ENCODE data around the gene TMX3. TPM values are rescaled to one million over a fixed set of nuclear protein-coding genes. Genes with fewer than 3 reads are reported as not detected.
A peak's percentile ranks its signal among the peaks of the same experiment; 100 is the strongest.

Gene TMX3
- total and polyA plus RNA-seq, 7 donors: 3.0 to 59.5 (median 40.9) TPM

DNA sequence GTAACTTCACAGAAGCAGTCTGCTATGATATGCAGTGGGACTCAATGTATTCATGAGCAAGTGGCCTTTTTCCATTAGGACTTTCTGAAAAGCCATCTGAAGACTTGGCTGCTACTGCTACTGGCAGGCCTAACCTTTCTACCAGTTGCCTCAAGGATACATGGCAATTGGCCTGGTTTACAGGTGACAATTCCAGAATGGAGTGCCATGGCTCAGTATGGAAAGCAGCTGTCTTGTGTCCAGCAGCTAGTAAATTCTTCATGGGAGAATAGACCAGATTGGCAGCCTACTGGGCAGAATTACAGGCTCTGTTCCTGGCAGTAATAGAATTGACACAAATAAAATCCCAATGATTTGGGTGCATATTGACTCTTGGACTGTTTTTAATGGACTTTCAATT is 12.6 kb upstream of the TMX3 start:
- H3K27ac ChIP-seq: no peak overlapping the region
- no peaks in the 10 kb centered on the region for H3K9me3 ChIP-seq
- intact Hi-C loops (cut with DNase I): no loop called here
- no peaks in the 10 kb centered on the region for H3K27me3 ChIP-seq
- TF ChIP-seq EP300 (IDR thresholded peaks at IDR 0.05) (no peak), CTCF (IDR thresholded peaks at IDR 0.05) (no peak), POLR2A (IDR thresholded peaks at IDR 0.05) (no peak), POLR2AphosphoS5 (IDR thresholded peaks at IDR 0.05) (no peak)
- H3K4me3 ChIP-seq: no peak overlapping the region
- no peak for DNase-seq
- no peaks in the 10 kb centered on the region for H3K4me1 ChIP-seq
- no peaks in the 10 kb centered on the region for H3K36me3 ChIP-seq

GRCh38 chr18:68725346-68725745 is 10.4 kb upstream of the TMX3 start:
- WGBS, 2 donors: 78 to 87% methylated on average over 2 of the region's 2 CpGs

GRCh38 chr18:68724021-68724420 is 9.1 kb upstream of the TMX3 start:
- Histone ChIP-seq H3K4me3 (no peak overlapping the region), H3K27me3 (no peaks in the 10 kb centered on the region), H3K4me1 (peaks cover 0 to 3% (median 0%) of the 10 kb centered on the region in 4 donors), H3K9me3 (no peaks in the 10 kb centered on the region), H3K36me3 (no peaks in the 10 kb centered on the region), H3K27ac (no peak overlapping the region)
- no peak for DNase-seq
- 92 to 94% methylated on average over 4 of the region's 4 CpGs for WGBS, 2 donors
- no peak for TF ChIP-seq POLR2A (IDR thresholded peaks at IDR 0.05)
- no peak for TF ChIP-seq EP300 (IDR thresholded peaks at IDR 0.05)
- no peak for TF ChIP-seq POLR2AphosphoS5 (IDR thresholded peaks at IDR 0.05)
- no peak for TF ChIP-seq CTCF (IDR thresholded peaks at IDR 0.05)
- intact Hi-C loops (cut with DNase I): no loop called here

More at GRCh38 chr18:68725346-68725745, 10.4 kb upstream of the TMX3 start:
- Histone ChIP-seq H3K4me3 (no peak overlapping the region), H3K9me3 (no peaks in the 10 kb centered on the region), H3K36me3 (no peaks in the 10 kb centered on the region), H3K4me1 (peaks cover 0 to 3% (median 0%) of the 10 kb centered on the region in 4 donors), H3K27ac (no peak overlapping the region), H3K27me3 (no peaks in the 10 kb centered on the region)
- DNase-seq: no peak
- intact Hi-C loops (cut with DNase I): no loop called here
- TF ChIP-seq CTCF (IDR thresholded peaks at IDR 0.05): no peak
- TF ChIP-seq POLR2AphosphoS5 (IDR thresholded peaks at IDR 0.05): no peak
- no peak for TF ChIP-seq POLR2A (IDR thresholded peaks at IDR 0.05)
- no peak for TF ChIP-seq EP300 (IDR thresholded peaks at IDR 0.05)

GRCh38 chr18:68723539-68723938 is 8.6 kb upstream of the TMX3 start:
- Histone ChIP-seq H3K27me3 (no peaks in the 10 kb centered on the region), H3K9me3 (no peaks in the 10 kb centered on the region), H3K36me3 (no peaks in the 10 kb centered on the region), H3K27ac (no peak overlapping the region), H3K4me1 (peaks cover 0 to 3% (median 0%) of the 10 kb centered on the region in 4 donors), H3K4me3 (no peak overlapping the region)
- TF ChIP-seq CTCF (IDR thresholded peaks at IDR 0.05): no peak
- intact Hi-C loops (cut with DNase I): no loop called here
- DNase-seq: no peak
- WGBS, 2 donors: 95 to 98% methylated on average over 3 of the region's 3 CpGs

DNA sequence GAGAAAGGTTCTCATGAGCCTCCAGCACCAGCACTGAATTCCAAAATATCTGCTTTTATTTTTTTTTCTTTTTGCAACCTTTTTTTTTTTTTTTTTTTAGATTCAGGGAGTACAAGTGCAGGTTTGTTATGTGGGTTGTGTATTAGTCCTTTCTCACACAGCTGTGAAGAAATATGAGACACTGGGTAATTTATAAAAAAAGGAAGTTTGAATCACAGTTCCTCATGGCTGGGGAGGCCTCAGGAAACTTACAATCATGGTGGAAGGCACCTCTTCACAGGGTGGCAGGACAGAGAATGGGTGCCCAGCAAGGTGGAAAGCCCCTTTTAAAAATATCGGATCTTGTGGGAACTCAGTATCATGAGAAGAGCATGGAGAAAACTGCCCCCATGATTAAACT is 7.9 kb upstream of the TMX3 start:
- WGBS, 2 donors: 90 to 97% methylated on average over 1 of the region's 1 CpG
- Histone ChIP-seq H3K27me3 (no peaks in the 10 kb centered on the region), H3K27ac (peak overlapping the region in 3 of 4 donors; percentile 54 to 63 (median 57)), H3K36me3 (no peaks in the 10 kb centered on the region), H3K4me3 (no peak overlapping the region), H3K4me1 (peaks cover 0 to 3% (median 0%) of the 10 kb centered on the region in 4 donors), H3K9me3 (no peaks in the 10 kb centered on the region)
- TF ChIP-seq POLR2A (IDR thresholded peaks at IDR 0.05): no peak
- no peak for TF ChIP-seq EP300 (IDR thresholded peaks at IDR 0.05)
- no peak for TF ChIP-seq POLR2AphosphoS5 (IDR thresholded peaks at IDR 0.05)
- TF ChIP-seq CTCF (IDR thresholded peaks at IDR 0.05): no peak
- DNase-seq: no peak
- intact Hi-C loops (cut with DNase I): no loop called here
